GM18873 (cell line): ENCODE results near the gene MYEOV.

Source experiments
- ATAC-seq: cut with Tn5 transposase; IDR thresholded peaks from one replicate; pipeline ENCODE4 v1.9.1; 2021; ENCODE audit warnings: mild to moderate bottlenecking, moderate library complexity, moderate number of reproducible peaks; ENCODE audit not compliant: unreplicated experiment, low FRiP score

The MYEOV gene

DNA sequence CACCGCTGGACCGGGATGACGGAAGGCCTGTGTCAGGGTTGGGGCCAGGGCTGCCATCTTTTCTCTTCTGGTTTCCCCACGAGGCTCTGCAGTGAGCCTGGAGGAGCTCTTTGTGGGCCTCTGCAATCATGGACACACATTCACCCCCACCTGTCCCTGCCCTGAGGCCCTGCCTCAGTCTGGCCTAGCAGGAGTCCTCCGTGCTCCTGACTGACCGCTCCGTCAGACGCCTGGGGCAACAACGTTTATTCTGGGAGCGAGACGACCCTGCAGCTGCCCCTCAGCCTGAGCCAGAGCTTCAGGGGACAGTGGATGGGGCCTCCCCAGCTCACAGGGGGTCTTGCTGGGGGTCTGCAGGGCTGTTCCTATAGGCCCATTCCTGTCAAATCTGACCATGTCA is 8.2 kb upstream of the MYEOV start:
- ATAC-seq: no peak

DNA sequence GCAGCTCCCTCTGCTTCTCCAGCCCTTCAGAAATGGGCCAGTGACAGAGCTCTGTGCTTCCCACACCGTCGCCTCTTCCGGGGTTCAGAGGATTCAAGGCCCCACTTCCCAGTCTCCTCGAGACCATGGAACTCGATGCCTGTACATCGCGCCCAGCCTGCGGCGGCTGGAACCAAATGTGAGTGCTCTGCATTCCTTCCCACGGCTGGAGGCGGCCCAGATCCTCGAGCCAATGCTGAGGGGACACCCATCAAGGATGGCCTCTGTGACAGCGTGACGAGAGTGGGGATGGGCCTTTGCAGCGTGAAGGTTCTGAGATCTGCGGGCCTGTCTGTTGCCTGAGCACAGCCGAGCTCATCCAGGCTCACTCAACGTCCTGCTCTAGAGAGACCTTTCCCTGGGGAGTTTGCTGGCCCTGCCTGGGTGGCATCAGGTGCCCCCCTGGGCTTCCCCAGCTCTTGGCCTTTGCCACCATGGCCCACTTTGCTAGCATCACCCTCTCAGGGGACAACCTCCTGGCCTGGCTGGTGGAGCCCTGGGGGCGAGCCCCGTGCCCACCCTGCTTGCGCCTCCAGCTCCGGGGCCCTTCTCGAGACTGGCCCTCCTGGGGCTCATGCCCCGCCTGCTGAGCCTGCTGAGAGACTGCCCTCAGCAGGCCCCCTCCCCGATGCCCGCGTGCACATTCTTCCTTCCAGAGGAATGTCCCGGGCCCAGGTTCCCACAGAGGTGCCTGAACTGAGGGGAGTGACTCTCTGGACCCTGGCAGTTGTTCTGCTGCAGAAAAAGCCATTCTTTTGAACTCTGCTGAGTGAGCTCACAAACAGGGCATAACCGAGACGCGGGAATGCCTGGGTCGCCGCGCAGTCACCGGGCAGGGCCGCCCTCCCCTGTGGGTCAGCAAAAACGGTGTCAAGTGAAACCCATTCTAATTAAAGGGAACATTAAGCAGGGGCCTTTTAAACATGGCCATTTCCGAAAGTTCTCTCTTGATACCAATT is 7.3 kb upstream of the MYEOV start:
- ATAC-seq: no peak

DNA sequence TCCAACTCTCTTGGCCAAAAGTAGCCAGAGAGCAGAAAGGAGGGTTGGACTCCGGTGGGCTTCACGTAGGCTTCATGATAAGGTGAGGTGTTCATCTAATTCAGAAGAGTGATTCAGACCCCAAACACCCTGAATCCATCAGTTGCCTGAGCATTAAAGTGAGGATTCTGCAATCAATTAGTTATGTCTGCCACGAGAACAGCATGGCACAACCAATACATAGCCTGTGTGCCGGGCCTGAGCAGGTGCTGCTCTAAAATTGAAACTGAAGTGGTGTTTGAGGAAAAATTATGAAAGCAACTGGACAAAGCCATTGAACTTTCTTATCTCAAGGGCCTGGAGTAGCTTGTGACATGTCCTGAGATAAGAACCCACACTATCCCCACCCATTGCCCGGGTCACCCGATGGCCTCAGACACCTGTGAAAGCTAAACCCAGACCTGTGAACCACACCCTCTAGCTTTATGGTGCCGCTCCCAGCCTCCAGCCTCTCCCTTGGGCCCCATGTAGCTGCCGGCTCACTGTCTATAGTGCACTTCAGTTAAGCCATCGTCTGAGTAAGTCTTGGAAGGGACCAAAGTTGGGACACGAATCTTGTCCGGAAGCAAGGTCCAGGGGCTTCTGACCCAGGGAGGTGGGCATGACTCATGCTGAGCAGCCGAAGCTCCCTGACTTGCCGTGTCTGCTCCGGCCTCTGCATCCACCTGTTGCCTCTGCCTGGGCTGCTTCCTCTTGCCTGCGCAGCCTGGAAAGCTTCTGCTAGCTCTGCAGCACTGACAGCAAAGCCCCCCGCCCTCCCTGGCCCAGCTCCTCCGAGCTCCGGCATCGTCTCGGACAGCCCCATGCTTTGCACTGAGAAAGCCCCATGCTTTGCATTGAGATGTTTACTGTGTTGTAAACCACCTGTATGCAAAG is 5.7 kb upstream of the MYEOV start:
- ATAC-seq: no peak

DNA sequence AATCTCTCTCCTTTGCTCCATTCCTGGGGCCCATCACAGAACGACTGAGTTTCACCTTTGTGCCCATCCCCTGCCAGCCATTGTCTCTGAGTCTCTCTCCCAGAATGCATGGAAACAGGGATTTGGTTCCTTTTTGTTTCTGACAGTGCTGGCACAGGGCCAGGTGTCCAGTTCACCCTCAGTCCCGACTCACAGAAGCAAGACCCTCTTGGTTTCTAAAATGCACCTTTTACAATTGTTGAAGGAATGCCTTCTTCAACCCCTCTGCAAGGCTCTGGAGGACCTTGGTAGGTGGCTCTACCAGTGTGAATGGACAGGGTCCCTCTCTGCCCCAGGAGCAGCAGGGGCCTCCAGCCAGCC is 5.1 kb upstream of the MYEOV start:
- no peak for ATAC-seq

DNA sequence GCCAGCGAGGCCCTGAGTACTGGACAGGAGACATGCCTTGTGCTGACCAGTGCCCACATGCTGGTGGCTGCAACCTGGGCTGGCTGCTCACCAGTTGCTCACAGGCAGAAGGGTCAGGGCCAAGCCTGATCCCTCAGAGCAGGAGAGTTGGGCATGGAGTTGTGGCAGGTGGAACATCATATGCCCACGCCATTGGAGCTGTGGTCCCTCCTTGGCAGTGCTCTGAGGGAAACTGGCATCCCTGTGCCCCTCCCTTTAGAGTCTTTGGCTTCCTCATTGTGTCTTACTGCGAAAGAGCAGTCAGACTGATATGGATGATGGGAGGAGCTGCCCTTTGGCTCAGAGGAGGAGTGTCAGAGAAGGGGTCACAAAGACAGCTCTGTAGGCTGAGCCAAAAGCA is 3.1 kb upstream of the MYEOV start:
- ATAC-seq: no peak

DNA sequence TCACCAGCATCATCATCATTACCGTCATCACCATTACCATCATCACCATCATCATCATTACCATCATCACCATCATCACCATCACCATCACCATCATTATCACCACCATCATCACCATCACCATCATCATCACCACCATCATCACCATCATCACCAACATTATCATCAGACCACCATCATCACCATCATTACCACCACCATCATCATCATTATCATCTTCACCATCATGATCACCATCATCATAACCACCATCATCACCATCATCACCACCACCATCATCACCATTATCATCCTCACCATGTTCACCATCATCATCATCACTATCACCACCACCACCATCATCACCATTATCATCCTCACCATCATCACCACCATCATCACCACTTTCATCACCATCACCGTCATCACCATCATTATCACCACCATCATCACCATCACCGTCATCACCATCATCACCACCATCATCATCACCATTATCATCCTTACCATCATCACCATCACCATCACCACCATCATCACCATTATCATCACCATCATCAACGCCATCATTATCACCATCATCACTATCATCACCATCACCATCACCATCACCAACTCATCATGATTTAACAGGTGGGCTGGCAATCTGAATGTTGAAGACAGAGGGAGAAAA is 2.4 kb upstream of the MYEOV start:
- ATAC-seq: no peak

DNA sequence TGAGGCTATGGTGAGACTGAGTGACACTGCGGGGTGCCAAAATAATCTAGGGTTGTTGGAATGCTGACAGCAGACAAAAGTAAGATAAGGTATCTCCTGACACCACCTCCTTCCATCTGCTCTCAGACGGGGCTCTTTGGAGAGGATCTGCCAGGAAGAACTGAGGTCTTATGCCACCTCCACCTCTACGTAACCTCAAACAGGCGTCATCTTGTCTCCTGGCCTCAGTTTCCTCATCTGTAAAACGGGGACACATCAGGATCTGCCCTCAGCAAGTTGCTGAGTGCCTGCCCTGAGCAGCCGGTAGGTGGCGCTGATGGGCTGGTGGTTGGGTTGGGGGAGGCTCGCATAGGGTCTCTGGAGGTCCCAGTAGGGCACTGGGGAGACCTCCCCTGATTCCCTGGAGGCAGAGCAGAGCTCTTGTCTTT is 1.7 kb upstream of the MYEOV start:
- no peak for ATAC-seq

DNA sequence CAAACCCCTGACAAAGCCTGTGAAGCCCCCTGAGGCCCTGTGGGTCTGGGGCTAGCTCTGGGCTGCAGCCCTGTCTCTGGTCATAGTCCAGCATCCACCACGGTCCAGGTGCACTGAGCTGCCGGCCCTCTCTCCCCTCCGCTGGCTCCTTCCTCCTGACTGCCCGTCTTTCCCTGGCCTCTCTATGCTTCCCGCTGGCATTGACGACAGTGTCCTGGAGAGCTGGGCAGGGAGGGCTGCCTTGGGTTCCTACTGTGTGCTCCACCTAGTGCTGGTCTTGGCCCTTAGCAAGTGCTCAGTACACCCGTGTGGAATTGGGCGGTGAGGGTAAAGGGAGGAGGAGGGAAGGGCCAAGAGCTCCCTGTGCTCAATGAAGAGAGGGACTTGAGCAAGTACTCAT is 868 bp upstream of the MYEOV start:
- ATAC-seq: no peak

DNA sequence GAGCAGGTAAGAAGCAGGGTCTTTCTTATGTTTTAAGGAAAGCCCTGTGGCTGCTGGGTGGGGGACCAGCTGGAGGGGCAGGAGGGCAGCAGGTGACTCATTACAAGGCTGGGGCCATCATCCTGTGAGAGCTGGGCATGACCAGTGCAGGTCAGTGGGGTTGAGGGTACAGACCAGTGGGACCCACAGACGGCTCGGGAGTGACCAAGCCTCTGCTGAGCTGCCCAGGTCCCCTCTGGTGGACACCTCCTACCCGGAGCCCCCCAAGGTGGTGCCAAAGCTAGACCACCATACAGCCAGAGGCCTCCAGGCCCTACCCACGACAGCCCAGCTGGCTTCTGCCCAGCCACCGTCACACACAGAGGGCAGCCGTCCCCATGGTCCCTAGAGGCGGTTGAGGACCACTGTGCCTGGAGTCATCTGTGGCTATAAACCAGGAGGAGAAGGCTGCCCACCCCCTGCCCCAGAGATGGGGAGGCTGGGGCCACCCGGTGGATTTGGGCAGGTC is 670 bp downstream of the MYEOV start:
- ATAC-seq: no peak

DNA sequence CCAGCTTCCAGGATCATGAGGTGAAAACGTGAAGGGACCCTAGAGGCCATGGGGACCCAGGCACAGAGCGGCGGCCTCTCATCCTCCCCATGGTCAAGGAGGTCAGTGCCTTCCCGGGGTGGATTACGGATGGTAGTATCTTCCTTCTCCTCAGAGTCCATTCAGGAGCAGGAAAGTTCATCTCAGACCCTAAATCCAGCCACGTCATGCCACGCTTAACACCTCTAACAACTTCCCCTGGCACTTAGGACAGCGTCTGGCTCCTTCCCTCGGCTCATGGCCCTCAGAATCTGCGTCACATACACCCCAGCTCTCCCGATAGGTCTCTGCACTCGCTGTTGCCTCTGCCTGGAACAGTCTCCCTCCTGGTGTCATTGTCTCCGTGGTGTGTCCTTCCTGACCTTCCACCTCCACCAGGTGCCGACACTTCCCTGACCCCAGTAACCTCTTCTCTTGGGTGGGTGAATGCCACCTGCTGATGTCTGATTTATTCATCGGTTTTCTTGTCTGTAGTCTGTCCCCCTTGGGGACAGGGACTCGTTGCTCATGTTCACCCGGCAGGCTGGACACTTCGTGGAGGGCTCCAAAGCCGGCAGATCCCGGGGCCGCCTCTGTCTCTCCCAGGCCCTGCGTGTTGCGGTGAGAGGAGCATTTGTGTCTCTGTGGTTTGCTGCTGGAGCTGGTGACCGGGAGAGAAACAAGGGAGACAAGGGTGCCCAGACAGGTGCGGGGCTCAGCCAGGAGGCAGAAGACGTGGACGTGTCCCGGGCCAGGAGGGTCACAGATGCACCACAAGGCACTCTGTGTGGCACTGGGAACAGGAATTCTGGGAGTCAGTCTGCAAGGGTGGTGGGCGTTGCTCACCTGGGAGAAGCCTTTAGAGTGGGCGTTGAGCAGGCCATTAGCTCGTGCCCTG is 1.4 kb downstream of the MYEOV start:
- ATAC-seq: no peak

DNA sequence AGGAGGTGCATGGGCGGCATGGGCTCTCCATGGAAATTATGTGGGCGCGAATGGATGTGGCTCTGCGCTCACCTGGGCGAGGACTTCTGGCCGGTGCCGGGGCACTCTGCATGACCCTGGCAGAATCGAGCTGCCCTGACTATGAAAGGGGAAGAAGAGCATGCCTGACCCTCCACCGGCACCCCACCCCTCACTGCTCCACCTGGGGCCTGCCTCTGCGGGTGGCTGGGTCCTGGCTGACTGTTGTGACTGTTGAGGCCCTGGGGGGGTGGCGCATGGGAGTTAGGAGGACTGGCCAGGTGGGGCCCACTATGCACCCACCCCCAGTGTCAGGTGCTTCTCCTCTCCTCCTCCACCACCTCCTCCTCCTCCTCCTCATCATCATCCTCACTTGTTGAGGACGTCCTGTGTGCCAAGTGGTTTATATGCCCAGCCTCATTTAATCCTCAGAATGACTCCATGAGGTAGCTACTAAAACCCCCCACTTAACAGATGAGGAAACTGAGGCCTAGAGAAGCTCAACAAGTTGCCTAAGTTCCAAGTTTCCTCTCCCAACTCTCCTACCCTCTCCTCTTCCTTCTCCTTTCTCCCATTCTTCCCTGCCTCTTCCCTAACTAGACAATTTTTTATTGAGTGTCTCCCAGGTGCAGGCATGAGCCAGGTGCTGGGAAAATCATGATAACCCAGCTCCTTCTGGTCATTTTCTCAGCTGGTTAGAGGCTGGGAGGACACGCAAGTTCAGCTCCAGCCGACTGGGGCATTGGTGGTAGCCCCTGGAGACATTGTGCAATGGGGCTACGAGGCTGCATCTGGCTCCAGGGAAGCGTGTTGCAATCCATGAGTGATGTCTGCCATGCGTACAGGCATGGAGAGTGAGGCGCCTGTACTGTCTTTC is 2.3 kb downstream of the MYEOV start:
- no peak for ATAC-seq

DNA sequence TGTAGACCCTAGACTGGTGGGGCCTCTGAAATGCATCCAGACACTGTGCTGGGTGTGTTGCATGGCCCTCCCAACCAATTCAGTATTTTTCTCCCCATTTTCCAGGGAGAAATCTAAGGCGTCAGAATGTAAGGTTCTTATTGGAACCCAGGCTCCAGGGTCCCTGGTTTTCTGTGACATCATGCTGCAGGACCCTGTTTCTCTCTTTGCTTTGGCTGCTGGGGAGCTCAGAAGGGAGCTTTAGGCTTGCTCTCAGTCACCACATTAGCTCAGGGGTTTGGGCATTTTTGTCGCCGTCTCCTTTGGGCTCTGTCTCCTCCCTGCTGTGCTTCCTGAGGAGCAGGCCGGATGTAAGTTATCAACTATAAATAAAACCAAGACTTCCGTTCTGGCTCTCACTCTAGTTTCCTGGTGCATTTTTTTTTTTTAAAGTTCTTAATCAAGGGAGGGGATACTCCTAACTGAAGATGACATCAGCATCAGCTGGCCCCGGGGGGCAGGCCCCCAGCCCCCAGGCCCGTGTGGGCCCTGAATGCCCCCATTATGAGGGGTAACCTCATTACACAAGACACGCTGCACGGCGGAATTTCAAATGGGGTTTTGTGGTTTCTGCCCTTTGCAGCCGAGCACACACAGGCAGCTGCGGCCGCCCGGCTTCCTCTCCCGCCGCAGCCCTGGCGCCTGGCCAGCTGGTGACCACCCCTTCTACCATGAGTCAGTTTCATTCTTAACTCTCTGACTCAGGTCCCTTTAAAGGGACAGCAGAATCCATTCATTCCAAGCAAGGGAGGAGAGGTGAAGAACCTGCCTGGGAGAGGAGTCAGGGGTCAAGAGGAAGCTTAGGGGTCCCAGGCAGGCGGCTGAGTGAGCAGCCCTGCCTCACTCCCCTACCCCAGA is 3.2 kb downstream of the MYEOV start:
- peak; percentile 46 for ATAC-seq

DNA sequence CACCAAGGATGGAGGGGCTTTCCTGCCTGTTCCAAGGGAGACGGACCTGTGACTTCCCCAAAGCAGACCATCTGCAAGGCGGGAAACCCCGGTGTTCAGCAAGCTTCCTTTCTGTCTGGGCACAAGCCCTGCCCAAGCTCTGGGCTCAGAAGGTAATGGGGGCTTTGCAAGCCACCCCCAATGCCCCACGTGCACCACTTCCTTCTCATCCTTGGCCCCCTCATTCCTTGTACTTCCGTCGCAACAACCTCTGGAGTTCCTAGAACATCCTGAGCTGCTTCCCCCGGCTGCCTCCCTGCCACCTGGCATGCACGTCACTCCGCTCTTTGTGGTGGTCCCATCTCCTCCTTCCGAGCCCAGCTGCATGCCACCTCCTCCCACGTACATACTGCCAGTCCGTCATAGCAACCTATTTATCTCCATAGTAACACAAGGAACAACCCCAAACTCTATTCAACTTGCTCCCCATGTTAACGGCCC is 3.9 kb downstream of the MYEOV start:
- ATAC-seq: no peak

DNA sequence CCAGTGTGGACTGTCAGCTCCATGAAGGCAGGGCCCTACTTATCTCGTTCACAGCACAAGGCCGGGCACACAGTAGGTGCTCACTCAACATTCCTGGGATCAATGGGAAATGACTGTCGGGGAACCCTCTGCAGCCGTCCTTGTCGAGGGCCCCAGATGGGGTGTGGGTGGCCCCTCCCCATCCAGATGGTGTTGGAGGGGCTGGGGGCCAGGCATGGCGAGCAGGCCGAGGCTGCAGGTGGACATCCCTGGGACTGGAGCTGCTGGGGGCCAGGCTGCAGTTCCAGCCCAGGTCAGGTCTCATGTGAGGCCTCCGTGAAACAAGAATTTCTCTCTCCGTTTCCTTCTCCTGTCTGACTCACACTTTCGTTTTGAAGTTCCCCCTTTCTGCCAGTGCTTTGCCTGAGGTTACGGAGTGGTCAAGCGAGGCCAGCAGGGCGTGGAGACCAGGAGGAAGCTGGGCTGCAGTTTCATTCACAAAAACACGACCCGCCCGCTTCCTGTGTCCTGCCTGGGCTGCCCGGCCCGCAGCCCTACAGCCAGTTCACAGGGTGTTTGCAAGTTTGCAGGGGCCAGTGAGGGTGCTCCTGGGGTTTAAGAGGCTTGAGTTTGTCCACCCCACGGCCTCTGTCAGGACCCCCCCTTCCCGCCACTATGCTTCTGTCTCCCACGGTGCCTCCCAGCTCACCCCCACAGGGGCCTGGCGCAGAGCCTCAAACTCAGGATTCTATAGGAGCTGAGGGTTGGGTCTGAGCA is 4.5 kb downstream of the MYEOV start:
- peak; percentile 29 for ATAC-seq

DNA sequence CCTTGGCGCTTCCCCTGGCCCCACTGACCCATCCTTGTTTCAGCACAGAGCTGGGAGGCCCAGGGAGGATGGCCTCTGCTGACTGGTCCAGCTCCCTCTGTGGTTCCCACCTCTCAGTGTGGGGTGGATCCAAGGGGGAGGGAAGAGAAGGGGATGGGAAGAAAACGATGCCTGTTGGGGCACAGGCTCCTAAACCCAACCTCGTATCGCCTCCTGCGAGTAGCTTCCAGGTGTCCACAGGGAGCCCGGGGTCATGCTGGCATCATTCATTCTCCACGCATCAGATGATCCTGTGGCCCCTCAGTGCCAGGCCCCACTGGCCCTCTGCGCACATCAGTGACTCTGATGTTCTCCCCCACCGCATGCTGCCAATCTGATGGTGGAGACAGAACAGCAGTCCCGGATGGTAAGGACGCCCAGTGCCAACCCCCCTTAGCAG is 5.1 kb downstream of the MYEOV start:
- no peak for ATAC-seq

DNA sequence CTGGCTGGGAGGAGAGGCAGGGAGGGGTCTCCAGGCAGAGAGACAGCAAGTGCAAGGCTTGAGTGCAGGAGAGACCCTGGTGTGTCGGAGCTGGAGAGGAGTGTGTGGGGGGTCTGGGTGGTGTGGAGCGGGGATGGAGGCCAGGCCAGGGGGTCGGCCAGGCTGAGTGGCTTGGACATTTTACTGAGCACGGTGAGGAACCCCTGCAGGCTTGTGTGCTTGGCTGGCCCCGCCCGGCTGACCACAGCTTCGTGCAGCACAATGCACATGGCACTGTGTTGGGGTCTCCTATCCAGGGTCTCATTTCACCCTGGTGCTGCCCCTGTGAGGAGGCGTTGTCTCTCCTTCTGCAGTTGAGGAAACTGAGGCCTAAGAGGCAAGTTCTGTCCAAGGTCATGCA is 5.6 kb downstream of the MYEOV start:
- ATAC-seq: no peak
